SKM-1 (cell line): ENCODE measurements around the gene MEIOC.
A peak's percentile ranks its signal among the peaks of the same experiment; 100 is the strongest.
"Not testable (repeated sequence)": the region's sequence is repeated elsewhere in the genome, so short reads cannot be mapped to it uniquely, and the experiment has no call there.

Experiments
- DNase-seq: peaks from one replicate; lab custom pipeline; 2025; ENCODE audit not compliant: unreplicated experiment; lab: John Stamatoyannopoulos, UW

Gene MEIOC

GRCh38 chr17:44655983-44656710 lies at the start of gene MEIOC:
Gene MEIOC, plus strand, starts transcription at chr17:44656468. Its CDS starts 146 bp downstream, at chr17:44656614.
- DNase-seq, result peak; percentile 64

DNA sequence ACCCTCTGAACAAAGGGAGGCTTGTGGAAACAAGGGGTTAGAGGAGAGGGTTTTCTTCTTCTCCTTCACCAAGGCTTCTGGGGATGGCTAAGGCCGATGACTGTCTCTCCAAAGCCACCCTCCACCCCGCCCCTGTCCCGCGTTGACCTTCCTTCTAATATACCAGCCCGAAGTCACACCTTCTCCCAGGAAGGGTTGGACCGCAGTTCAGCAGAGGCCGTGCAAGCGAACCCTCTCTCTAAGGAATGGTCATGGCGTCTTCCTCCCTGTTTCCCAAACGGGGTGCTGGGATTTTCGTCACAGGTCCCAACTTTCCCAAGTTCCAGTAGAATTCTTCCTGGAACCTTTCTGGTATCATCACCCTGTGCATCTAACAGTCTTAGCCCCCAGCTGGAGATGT lies 49.6 kb upstream of the MEIOC start:
- no peak for DNase-seq

DNA sequence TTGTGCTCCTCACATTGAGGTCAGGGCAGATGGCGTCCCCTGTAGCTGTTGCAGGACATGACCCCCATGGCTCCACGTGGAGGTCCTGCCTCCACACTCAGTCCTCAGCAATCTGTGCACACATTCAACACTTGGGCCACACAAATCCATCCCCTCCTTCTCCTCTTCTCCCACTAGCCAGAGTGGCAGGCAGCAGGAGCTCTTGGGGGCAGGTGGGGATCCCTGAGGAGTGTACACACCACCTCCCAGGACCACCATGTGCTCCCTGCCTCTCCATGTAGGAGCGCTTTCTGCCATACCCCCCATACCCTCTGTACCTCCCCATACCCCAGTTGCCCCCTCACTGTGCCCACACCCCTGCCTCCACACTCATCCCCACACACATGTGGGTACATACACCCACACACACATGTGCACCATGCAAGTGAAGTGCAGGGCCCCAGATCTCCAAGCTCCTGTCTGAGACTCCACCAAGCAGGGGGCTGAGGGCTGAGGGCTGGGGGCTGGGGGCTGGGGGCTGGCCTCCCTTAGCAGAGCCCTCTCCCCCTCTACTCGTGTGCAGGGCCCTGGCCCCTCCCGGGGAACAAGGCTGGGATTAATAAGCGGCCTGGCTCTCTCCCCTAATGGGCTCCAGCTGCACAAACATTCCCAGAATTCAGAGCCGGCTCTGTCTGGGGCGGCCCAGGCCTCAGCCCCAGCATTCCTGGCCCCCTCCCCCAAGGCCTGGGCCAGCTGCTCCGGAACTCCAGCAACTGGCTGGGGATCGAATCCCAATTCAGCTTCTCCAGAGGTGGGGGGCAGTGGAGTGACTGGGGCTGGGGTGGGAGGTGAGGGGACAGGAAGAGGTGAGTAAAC lies 48.2 kb upstream of the MEIOC start:
- no peak for DNase-seq

- DNase-seq, result no peak
These were observed 47.4 kb upstream of the MEIOC start for GRCh38 chr17:44608727-44609435.

DNA sequence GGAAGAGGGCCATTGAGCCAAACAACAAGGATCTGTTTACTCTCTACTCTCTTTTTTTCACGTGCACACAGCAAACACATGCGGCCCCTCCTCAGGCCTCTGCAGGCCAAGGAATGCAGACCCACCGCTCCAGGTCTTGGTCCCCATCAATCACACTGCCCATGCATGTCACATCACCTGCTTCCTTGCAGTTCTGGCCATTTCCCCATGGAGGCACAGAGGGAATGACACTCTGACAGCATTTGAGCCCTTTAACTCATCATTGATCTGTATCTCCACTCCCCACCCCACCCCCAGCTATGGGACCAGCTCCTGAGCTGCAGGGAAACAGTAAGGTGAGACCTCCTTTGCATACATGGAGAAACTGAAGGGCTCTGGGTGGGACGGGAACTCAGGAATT lies 45.9 kb upstream of the MEIOC start:
- no peak for DNase-seq

GRCh38 chr17:44610871-44611270 lies 45.4 kb upstream of the MEIOC start:
- peak; percentile 47 for DNase-seq

DNA sequence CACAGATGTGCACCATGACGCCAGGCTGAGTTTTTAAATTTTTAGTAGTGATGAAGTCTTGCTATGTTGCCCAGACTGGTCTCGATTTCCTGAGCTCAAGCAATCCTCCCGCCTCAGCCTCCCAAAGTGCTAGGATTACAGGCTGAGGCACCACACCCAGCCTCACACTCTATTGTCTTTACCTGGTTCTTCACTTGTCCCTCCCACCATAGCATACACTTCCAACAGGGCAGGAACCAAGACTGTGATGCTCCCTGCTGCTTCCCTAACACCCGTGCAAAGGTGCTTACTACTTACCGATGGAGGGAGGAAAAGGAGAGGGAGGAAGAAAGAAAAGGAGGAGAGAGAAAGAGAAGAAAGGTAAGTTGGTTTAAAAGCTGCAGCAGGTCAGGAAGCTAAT lies 41.4 kb upstream of the MEIOC start:
- DNase-seq, result no peak

GRCh38 chr17:44618652-44619051 lies 37.6 kb upstream of the MEIOC start:
- not testable (repeated sequence) for DNase-seq

- DNase-seq, result no peak
These were observed 33.1 kb upstream of the MEIOC start for GRCh38 chr17:44623070-44623725.

- DNase-seq, result no peak
These were observed 28.6 kb upstream of the MEIOC start for GRCh38 chr17:44627513-44628242.

DNA sequence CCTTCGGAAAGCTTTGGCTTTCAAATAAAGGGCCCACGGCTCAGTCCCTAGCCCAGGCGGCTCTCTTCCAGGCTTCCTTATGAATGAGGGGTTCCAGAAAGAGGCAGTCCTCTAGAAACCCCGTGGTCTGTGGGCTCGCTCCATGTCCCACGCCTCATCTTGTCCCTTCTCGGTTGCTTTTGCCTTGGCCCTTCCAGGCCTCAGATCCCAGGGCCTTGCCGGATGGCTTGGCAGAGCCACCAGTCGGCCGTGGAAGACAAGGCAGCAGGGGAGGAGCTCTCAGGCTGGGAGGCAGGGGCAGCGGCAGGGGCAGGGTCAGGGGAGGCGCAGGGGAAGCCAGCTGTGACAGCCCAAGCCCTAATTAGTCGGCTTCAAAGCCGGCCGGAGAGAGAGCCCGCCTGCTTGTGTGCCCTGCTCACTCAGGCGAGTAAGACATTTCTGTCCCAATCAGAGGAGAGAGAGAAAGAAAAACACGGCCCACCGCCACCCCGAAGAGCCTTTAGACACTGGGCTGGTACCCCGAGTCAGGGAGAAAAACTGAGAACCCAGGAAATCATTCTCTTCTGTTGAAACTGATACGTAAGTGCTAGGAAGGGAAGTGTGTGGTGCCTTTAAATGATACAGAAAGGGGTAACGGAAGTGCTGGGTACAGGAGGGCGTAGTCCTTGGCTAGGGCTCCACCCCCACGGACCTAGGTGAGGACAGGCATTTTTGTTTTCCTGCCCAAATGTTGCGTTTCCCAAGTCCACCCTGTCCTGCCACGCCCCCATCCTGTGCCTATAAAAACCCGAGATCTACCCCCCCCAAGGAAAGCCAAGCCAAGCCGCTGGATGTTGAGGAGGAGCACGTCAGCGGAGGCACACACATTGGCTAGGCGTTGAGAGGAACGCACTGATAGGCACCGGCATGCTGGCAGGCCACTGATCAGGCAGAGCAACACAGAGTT lies 27.8 kb upstream of the MEIOC start:
- DNase-seq, result no peak

- DNase-seq, result no peak
These were observed 27.0 kb upstream of the MEIOC start for GRCh38 chr17:44629314-44629713.

DNA sequence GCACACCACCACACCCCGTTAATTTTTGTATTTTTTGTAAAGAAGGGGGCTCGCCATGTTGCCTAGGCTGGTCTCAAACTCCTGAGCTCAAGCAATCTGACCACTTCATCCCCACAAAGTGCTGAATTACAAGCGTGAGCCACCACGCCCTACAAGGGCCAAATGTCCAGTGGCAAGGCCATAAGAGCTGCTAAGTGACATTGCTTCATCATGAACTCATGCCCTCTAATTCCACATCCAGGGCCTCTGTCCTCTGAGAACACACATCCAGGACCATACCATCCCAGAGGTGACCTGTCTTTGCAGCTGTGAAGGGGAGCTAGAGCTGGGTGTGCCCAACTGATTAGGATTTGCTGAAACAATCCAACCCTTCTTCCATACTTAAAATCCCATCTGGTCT lies 25.6 kb upstream of the MEIOC start:
- DNase-seq, result no peak

- no peak for DNase-seq
These were observed 22.3 kb upstream of the MEIOC start for GRCh38 chr17:44633998-44634397.

GRCh38 chr17:44634401-44634800 lies 21.9 kb upstream of the MEIOC start:
- not testable (repeated sequence) for DNase-seq

GRCh38 chr17:44636562-44636961 lies 19.7 kb upstream of the MEIOC start:
- DNase-seq, result peak; percentile 60

DNA sequence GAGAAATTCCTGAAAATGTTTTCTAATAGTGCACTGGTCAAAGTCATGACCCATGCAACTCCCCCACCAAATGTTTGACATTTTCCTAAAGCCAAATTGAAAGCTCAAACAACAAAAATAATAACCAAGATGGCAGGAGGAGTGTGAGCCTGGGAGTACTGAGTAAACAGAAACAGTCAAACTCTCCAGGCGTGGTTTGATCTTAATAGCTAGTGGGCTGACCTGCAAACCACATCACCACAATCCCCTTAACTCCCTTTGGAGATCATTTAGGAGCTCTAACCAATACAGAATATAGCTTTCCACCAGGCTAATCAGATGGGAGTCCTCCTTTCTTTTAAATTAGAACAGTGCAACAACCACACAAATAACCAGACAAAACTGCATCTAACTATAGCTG lies 19.2 kb upstream of the MEIOC start:
- DNase-seq, result no peak

DNA sequence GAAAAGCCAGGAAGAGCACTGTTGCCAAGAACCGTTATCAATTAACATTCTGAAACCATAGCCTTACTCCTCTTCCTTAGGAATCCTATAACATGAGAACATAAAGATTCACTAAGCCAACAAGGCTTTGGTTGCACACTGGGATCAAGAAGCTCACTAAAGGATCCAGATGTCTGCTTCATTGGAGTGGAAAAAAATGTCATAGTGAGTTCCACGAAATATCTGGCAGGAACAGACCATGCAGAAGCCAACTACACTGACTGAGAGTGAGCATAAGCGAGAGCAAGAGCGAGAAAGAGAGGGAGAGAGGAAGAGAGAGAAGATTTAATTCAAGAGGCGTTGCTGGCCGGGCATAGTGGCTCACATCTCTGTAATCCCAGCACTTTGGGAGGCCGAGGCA lies 13.4 kb upstream of the MEIOC start:
- DNase-seq, result no peak

- no peak for DNase-seq
These were observed 10.9 kb upstream of the MEIOC start for GRCh38 chr17:44645341-44645740.
